Measurements from ENCODE around the gene CEP72.

GRCh38 chr5:571791-572190 is 40.3 kb upstream of the CEP72 start:
- TF ChIP-seq CTCF (IDR thresholded peaks at IDR 0.05) (no peak), EP300 (IDR thresholded peaks at IDR 0.05) (no peak), POLR2A (IDR thresholded peaks at IDR 0.05) (no peak)
